ENCODE data around the gene GTPBP8.
A peak's percentile ranks its signal among the peaks of the same experiment; 100 is the strongest.

Gene GTPBP8

DNA sequence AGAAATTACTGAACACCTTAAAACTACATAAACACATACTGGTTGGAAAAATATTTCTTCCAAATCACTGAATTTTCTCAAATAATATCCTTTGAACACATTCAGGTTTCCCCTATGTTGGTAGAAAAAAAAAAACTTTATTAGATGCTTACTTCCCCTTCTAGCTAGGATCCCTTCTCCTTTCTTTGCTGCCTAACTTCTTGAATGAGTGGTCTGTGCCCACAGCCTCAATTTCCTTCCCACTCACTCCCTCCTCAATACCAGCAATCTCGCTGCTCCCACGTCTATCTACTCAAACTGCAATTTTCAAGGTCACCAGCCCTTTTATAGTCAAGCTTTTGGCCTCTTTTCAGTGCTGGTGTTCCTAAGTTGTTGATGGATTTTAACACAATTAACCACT, 24.2 kb upstream of the GTPBP8 start:
- TF ChIP-seq, protein P1, sequence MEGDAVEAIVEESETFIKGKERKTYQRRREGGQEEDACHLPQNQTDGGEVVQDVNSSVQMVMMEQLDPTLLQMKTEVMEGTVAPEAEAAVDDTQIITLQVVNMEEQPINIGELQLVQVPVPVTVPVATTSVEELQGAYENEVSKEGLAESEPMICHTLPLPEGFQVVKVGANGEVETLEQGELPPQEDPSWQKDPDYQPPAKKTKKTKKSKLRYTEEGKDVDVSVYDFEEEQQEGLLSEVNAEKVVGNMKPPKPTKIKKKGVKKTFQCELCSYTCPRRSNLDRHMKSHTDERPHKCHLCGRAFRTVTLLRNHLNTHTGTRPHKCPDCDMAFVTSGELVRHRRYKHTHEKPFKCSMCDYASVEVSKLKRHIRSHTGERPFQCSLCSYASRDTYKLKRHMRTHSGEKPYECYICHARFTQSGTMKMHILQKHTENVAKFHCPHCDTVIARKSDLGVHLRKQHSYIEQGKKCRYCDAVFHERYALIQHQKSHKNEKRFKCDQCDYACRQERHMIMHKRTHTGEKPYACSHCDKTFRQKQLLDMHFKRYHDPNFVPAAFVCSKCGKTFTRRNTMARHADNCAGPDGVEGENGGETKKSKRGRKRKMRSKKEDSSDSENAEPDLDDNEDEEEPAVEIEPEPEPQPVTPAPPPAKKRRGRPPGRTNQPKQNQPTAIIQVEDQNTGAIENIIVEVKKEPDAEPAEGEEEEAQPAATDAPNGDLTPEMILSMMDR (IDR thresholded peaks at IDR 0.05) = no peak
- DNase-seq (ENCODE audit: low spot score) = no peak
- no peak overlapping the region for H3K4me3 ChIP-seq
- no peak overlapping the region for H3K27ac ChIP-seq

DNA sequence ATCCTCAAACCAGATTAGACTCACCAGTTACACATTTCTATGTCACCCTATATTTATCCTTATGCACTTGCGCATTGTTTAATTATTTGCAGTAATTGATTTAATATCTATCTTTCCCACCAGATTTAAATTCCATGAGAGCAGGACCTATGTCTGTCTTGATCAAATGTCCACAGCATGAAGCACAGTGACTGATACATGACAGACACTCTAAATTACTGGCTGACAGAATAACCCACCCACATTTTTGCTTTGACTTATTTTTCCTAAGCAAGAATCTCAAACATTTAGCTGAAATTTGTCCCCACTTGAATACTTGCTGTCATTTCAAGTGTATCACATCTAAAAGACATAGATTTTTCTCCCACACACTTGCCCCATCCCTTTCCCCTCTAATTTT, 23.4 kb upstream of the GTPBP8 start:
- TF ChIP-seq, protein P1 (IDR thresholded peaks at IDR 0.05) = no peak
- DNase-seq (ENCODE audit: low spot score) = no peak
- no peak overlapping the region for H3K27ac ChIP-seq
- H3K4me3 ChIP-seq = no peak overlapping the region

DNA sequence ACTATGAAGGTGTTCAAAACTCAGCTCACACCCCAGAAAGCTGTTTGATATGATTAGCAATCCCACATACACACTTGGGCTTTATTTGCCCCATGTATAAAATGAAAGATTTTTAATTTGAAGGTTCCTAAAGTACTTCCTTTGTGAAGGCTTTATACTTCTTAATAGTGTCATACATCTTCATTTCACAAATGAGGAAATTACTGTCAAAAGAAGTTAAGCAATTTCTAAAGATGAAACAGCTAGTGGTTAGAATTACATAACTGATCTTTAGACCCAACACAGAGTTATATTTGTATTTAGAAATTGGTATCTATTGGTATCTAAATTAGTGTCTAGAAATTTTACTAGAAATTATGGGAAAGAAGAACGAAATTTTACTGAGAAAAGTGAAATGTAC, 23.0 kb upstream of the GTPBP8 start:
- Histone ChIP-seq H3K27ac (no peak overlapping the region), H3K4me3 (no peak overlapping the region)
- TF ChIP-seq, protein P1 (IDR thresholded peaks at IDR 0.05) = no peak
- DNase-seq (ENCODE audit: low spot score) = no peak

DNA sequence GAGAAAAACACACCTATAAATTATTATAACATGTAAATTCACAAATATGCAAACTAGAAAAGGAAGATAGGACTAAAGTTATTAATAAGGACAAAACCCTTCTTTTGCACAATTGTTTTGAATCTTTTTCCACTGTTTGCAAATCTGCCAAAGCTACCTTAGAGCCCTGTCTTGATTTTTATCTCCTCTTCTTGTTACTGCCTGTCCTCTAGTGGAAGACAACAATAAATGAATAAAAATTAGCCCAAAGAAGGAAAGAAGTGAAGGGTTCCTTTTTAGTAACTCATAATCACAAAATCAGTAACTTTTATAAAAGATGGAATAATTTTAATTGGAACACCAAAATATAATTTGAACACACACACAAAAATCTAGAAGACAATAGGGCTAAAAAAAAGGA, 18.6 kb upstream of the GTPBP8 start:
- H3K4me3 ChIP-seq = no peak overlapping the region
- TF ChIP-seq, protein P1 (IDR thresholded peaks at IDR 0.05) = no peak
- H3K27ac ChIP-seq = no peak overlapping the region
- no peak for DNase-seq (ENCODE audit: low spot score)

DNA sequence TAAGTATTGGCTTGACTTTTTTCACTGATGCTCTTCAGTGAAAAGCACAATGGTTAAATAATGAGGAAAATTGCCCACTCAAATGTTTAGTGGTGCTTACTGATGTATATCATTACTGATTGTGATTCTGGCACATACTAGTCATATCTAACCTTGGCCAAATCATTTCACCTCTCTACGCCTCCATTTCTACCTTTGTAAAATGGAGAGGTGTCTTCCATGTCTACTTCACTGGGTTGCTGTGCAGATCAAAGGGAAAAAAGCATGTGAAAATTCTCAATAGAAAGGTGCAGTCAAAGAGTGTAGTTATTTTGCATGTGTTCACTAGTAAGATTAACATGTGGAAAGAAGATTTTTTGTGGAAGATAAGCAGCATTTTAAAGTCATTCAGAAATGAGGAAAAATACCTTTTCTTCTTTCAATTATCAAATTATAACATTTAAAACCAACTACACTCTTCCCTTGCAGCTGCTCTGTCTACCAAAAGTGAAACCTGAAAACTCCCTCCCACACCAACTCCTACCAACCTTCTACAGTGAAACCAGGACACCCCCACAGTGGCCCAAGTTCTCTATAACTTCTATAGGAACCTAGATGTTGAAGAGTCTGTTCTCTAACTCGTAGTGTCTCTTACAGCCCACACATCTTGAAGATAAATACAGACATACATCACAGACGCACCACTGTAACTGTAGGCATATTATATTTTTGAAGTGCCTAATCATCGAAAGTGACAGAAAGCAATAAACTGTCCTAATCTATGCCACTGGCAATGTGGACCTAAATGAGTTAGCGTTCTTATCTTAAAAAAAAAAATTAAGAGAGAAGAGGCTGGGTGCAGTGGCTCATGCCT, 17.2 kb upstream of the GTPBP8 start:
- no peak for DNase-seq (ENCODE audit: low spot score)
- TF ChIP-seq, protein P1 (IDR thresholded peaks at IDR 0.05) = no peak
- Histone ChIP-seq H3K4me3 (peak overlapping the region; percentile 10), H3K27ac (no peak overlapping the region)

DNA sequence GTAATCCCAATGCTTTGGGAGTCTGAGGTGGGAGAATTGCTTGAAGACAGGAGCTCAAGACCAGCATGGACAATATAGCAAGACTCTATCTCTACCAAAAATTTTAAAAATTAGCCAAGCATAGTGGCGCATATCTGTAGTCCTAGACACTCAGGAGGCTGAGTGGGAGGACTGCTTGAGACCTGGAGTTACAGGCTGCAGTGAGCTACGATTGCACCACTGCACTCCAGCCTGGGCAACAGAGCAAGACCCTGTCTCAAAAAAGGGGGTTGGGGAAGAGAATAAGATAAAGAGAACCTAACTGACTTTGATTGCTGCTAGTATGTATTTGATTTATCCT, 16.6 kb upstream of the GTPBP8 start:
- Histone ChIP-seq H3K27ac (no peak overlapping the region), H3K4me3 (peak overlapping the region; percentile 10)
- TF ChIP-seq, protein P1 (IDR thresholded peaks at IDR 0.05) = no peak
- no peak for DNase-seq (ENCODE audit: low spot score)

DNA sequence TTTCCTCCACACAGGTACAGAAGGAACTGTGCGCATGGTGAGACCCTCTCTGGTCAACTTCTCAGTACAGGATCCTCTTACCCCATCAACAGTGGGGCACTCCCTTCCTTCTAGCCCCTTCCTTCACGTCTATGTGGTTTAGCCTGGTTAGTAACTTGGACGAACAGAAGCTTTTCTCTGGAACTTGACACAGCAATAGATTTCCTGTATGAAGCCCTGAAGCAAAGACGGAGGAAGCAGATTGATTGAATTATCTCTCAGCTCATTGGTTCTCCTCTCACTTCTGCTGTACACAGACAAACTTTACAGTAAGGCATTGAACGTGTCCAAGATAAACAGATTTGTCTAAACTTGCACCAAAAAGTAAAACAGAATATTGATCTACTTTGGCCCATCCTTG, 15.9 kb upstream of the GTPBP8 start, which contains the start of gene CD200R1:
Gene CD200R1 (minus strand): TSS at position 210 of the 400 bp plus-strand sequence. CDS start 246 bp downstream, outside the sequence.
- Histone ChIP-seq H3K4me3 (peak within 1 kb of the TSS; percentile 10), H3K27ac (peak within 1 kb of the TSS in 1 of 2 donors; percentile 2)
- TF ChIP-seq, protein P1 (IDR thresholded peaks at IDR 0.05) = no peak
- no peak for DNase-seq (ENCODE audit: low spot score)
